Measurements from ENCODE around the gene ERG.

GRCh38 chr21:38500073-38500472 is 1.8 kb upstream of the ERG start:
- TF ChIP-seq, protein P1, sequence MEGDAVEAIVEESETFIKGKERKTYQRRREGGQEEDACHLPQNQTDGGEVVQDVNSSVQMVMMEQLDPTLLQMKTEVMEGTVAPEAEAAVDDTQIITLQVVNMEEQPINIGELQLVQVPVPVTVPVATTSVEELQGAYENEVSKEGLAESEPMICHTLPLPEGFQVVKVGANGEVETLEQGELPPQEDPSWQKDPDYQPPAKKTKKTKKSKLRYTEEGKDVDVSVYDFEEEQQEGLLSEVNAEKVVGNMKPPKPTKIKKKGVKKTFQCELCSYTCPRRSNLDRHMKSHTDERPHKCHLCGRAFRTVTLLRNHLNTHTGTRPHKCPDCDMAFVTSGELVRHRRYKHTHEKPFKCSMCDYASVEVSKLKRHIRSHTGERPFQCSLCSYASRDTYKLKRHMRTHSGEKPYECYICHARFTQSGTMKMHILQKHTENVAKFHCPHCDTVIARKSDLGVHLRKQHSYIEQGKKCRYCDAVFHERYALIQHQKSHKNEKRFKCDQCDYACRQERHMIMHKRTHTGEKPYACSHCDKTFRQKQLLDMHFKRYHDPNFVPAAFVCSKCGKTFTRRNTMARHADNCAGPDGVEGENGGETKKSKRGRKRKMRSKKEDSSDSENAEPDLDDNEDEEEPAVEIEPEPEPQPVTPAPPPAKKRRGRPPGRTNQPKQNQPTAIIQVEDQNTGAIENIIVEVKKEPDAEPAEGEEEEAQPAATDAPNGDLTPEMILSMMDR (IDR thresholded peaks at IDR 0.05; ENCODE audit: low read depth, low read length): no peak
- TF ChIP-seq POLR2A (IDR thresholded peaks at IDR 0.05; ENCODE audit: extremely low read depth, insufficient read length) (no peak), MYC (IDR thresholded peaks at IDR 0.05; ENCODE audit: low read depth, low read length) (no peak)
- TF ChIP-seq, protein P2, sequence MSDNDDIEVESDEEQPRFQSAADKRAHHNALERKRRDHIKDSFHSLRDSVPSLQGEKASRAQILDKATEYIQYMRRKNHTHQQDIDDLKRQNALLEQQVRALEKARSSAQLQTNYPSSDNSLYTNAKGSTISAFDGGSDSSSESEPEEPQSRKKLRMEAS (IDR thresholded peaks at IDR 0.05; ENCODE audit: low read depth, low read length): no peak
